Testis (tissue), 3 donors: Measurements from ENCODE around the gene HSD3B7. TPM values are rescaled to one million over a fixed set of nuclear protein-coding genes. Genes with fewer than 3 reads are reported as not detected.

Experiments used
- DNase-seq: peaks from one replicate; pipeline ENCODE4 v3.0.0-alpha.2; 2019
- H3K27ac ChIP-seq, 2 donors: fragments of 200-600 bp; sonication (generic); one replicate each; pipeline ENCODE4 v1.5.1; 2019
- H3K27me3 ChIP-seq: fragments of 200-600 bp; sonication (generic); one replicate; pipeline ENCODE4 v1.5.1; 2019
- H3K36me3 ChIP-seq: fragments of 200-600 bp; sonication (generic); one replicate; pipeline ENCODE4 v1.5.1; 2017; ENCODE audit warnings: low read depth; ENCODE audit errors: missing control alignments
- H3K4me1 ChIP-seq: fragments of 200-600 bp; sonication (generic); one replicate; pipeline ENCODE4 v1.5.1; 2019
- H3K4me3 ChIP-seq, 2 donors: fragments of 200-600 bp; sonication (generic); one replicate each; pipeline ENCODE4 v1.5.1; 2017 to 2019
- H3K9me3 ChIP-seq: fragments of 200-600 bp; sonication (generic); one replicate; pipeline ENCODE4 v1.5.1; 2017
- POLR2A ChIP-seq: fragments of 450-650 bp; IDR thresholded peaks from one replicate; pipeline ENCODE4 v1.6.1; 2017; ENCODE audit warnings: antibody characterized with exemption, mild to moderate bottlenecking, moderate library complexity
- WGBS, 2 donors: methylation state at CpG; one replicate each; pipeline ENCODE4 v1.1.5; 2018; 5-methylcytosine and 5-hydroxymethylcytosine counted together
- intact Hi-C: fragments of 100-400 bp; cut with DNase I; formaldehyde crosslinking; loops from one replicate; pipeline ENCODE4 v1.15.1; 2023; ENCODE audit warnings: low total_unique reads
- polyA plus RNA-seq: library from polyadenylated mRNA; stranded (reverse); fragments of 350-450 nt; fragmentation: Illumina TruSeq; extraction: RNeasy Lipid Tissue Mini Kit (QIAGEN cat#74804); gene quantifications from one replicate; pipeline ENCODE4 v1.2.3, GENCODE V29; 2014; ENCODE audit warnings: low read depth, low replicate concordance; ENCODE audit not compliant: insufficient read depth
- total RNA-seq, 2 donors: library from RNA; depleted of rRNA; stranded (reverse); fragments of >200 nt; gene quantifications; one replicate each; pipeline ENCODE4 v1.2.3, GENCODE V29; 2016
- TF ChIP-seq, protein P1 (sequence below), 3 experiments: fragments of 450-650 bp in 2 of 3; fragments of 200-600 bp in 1 of 3; sonication (generic) in 1 of 3; IDR thresholded peaks; one replicate each; pipeline ENCODE4 v1.5.1; 2016 to 2019; ENCODE audit warnings: antibody characterized with exemption in 3 of 3, mild to moderate bottlenecking in 2 of 3, moderate library complexity in 1 of 3

The HSD3B7 gene
- total and polyA plus RNA-seq, 3 donors from 2014 or later, result 5.7 to 8.9 (median 7.4) TPM

DNA sequence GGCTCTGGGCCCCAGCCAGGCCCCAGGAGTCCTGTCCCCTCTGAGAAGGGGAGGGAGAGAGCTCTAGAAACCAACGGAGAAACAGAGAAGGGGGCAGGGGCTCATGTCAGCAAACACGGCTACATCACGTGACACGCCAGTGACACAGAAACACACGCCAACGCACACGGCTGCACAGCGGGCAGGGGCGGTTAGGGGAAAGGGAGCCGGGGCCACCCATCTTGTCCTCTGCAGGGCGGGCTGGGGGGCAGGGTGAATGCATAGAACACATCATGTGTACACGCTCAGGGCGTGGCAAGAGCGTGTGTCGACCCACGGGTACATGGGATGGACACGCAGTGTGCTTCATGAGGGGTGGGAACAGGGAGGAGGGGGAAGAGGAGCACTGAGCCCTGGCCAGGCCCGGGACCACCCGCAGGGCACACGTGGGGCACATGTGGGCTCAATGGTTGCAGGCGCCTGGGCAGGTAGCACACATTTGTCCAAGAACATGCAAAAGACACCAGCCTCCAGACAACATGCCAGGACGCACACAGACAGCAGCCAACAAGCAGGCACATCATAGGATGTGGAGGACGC, 4.6 kb downstream of the HSD3B7 start:
- intact Hi-C loops, result loop anchor here (10.0 kb wide), 3 partner anchors 45 to 445 kb away; partner anchors contain the start of gene STX4
- Histone ChIP-seq H3K4me3 (no peak overlapping the region), H3K36me3 (no peaks in the 10 kb centered on the region), H3K4me1 (peaks cover 11% of the 10 kb centered on the region), H3K27me3 (no peaks in the 10 kb centered on the region), H3K27ac (no peak overlapping the region), H3K9me3 (no peaks in the 10 kb centered on the region)
- TF ChIP-seq POLR2A, result no peak
- TF ChIP-seq, protein P1, sequence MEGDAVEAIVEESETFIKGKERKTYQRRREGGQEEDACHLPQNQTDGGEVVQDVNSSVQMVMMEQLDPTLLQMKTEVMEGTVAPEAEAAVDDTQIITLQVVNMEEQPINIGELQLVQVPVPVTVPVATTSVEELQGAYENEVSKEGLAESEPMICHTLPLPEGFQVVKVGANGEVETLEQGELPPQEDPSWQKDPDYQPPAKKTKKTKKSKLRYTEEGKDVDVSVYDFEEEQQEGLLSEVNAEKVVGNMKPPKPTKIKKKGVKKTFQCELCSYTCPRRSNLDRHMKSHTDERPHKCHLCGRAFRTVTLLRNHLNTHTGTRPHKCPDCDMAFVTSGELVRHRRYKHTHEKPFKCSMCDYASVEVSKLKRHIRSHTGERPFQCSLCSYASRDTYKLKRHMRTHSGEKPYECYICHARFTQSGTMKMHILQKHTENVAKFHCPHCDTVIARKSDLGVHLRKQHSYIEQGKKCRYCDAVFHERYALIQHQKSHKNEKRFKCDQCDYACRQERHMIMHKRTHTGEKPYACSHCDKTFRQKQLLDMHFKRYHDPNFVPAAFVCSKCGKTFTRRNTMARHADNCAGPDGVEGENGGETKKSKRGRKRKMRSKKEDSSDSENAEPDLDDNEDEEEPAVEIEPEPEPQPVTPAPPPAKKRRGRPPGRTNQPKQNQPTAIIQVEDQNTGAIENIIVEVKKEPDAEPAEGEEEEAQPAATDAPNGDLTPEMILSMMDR (IDR thresholded peaks at IDR 0.05), result no peak
- no peak for DNase-seq
- WGBS, 2 donors, result 86 to 89% methylated on average over 19 to 23 of the region's 23 CpGs

- WGBS, 2 donors, result 85 to 87% methylated on average over 8 to 12 of the region's 12 CpGs
- Histone ChIP-seq H3K36me3 (no peaks in the 10 kb centered on the region), H3K9me3 (no peaks in the 10 kb centered on the region), H3K27me3 (no peaks in the 10 kb centered on the region), H3K4me3 (no peak overlapping the region), H3K27ac (no peak overlapping the region), H3K4me1 (peaks cover 11% of the 10 kb centered on the region)
- DNase-seq, result no peak
- TF ChIP-seq, protein P1 (IDR thresholded peaks at IDR 0.05), result no peak
- no peak for TF ChIP-seq POLR2A
- intact Hi-C loops, result no loop called here
Measured at GRCh38 chr16:30990105-30990504, 5.1 kb downstream of the HSD3B7 start.

GRCh38 chr16:30991052-30991451, 6.0 kb downstream of the HSD3B7 start:
- Histone ChIP-seq H3K27ac (no peak overlapping the region), H3K27me3 (no peaks in the 10 kb centered on the region), H3K4me3 (no peak overlapping the region), H3K36me3 (no peaks in the 10 kb centered on the region), H3K9me3 (no peaks in the 10 kb centered on the region), H3K4me1 (peaks cover 1% of the 10 kb centered on the region)
- WGBS, 2 donors, result 50 to 71% methylated on average over 2 to 8 of the region's 8 CpGs
- intact Hi-C loops, result no loop called here
- TF ChIP-seq, protein P1 (IDR thresholded peaks at IDR 0.05), result no peak
- TF ChIP-seq POLR2A, result no peak
- no peak for DNase-seq

DNA sequence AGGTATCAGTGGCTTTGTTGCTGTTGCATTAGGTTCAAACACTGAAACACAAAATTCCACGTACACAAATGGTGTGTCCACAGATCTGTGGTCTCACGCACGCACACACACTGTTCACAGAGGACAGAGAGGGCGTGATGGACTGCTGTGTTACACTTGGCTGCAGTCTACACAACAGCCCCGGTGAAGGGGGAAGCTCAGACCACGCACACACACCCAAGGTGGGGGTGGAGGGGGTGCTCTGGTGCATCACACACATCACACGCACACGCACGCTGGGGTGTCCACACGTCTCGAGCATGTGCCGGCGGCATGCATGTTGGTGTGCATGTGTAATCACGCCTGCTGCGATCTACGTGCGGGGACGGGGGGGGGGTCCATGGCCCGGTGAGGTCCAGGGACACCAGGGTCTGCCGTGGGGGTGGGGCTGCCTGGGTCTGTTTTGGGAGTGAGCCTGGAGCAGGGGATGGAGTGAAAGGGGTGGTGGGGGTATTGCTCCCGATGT, 7.3 kb downstream of the HSD3B7 start:
- Histone ChIP-seq H3K4me1 (no peaks in the 10 kb centered on the region), H3K27me3 (no peaks in the 10 kb centered on the region), H3K9me3 (no peaks in the 10 kb centered on the region), H3K4me3 (no peak overlapping the region), H3K27ac (no peak overlapping the region), H3K36me3 (no peaks in the 10 kb centered on the region)
- no peak for DNase-seq
- intact Hi-C loops, result no loop called here
- 90 to 91% methylated on average over 21 of the region's 21 CpGs for WGBS, 2 donors
- TF ChIP-seq, protein P1 (IDR thresholded peaks at IDR 0.05), result no peak
- no peak for TF ChIP-seq POLR2A
